ENCODE results near the gene LSM14B. TPM values are rescaled to one million over a fixed set of nuclear protein-coding genes. Genes with fewer than 3 reads are reported as not detected.
"Not testable (repeated sequence)": the region's sequence is repeated elsewhere in the genome, so short reads cannot be mapped to it uniquely, and the experiment has no call there.

LSM14B gene
- polyA plus RNA-seq, 4 donors: 50.3 to 65.3 (median 59.7) TPM

GRCh38 chr20:62111148-62111547 lies 11.1 kb upstream of the LSM14B start:
- DNase-seq (ENCODE audit: low read depth in 4 of 4, low spot score in 2 of 4): no peak

DNA sequence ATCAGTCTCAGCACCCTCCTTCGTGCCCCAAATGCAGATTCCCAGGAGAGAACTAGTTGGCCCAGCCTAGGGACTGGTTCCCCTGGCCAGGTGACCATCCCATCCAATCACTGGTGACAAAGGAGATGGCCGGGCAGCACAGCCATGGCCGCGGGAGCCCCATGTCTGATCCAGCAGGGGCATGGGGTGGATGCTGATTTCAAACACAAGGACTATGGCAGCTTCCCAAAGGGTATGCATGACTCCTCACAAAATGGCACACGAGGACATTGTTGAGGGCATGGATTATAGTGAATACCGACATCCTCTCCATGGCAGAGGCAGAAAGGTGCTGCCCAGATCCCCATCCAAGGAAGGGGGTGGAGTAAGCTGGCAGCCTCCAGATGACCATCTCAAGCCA lies 9.9 kb upstream of the LSM14B start:
- no peak for DNase-seq (ENCODE audit: low read depth in 4 of 4, low spot score in 2 of 4)

GRCh38 chr20:62114894-62115293 lies 7.4 kb upstream of the LSM14B start:
- no peak for DNase-seq (ENCODE audit: low read depth in 4 of 4, low spot score in 2 of 4)

DNA sequence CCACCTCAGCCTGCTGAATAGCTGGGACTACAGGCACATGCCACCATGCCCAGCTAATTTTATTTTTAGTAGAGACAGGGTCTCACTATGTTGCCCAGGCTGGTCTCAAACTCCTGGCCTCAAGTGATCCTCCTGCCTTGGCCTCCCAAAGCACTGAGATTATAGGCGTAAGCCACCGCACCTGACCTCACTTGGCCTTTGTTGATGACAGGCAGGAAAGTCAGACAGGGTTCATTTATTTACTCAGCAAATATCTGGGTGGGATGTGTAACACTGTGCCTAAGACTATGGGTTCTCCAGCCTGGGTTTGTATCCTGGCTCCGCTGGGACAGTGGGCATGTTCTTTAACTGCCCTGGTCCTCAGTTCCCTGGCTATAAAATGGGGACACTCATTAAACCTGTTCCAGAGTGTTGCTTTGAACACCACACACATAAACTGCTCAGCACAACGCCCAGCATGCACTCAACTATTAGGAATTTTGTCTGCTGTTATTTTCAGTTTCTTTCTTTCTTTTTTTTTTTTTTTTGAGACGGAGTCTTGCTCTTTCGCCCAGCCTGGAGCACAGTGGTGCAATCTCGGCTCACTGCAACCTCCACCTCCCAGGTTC lies 6.4 kb upstream of the LSM14B start:
- DNase-seq (ENCODE audit: low read depth in 4 of 4, low spot score in 2 of 4): not testable (repeated sequence)

DNA sequence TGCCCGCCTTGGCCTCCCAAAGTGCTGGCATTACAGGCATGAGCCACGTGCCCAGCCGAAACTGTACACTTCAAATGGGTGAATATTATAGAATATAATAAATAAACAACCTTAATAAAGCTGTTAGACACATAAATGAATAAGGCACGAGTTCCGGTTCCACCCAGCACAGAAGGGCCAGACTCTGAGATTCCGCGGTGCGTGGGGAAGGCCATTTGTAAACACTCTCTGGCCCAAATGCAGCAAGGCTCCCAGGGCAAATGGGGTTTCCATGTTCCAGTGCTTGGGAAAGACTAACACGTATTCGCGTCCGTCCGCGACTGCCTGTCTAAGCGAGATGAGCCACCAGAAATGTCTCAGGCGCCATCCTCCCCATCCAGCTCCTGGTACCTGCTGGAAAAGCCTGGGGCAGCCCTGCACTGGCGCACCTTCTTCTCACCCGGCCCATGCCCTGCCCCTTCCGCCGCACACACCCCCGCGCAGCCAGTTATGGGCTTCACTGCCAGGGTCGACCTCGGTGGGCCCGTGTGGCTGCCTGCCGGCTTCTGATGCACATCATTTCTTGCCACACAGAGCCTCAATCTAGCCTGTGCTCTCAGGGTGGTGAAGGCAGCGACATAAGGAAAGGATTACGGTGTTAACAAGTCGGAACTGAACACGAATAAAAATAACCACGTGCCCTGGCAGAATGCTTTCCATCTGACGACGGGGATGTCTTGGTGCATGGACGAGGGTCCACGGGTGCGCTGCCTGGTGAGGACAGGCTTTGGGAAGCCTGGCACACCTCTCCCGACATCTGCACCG lies 5.5 kb upstream of the LSM14B start:
- no peak for DNase-seq (ENCODE audit: low read depth in 4 of 4, low spot score in 2 of 4)

DNA sequence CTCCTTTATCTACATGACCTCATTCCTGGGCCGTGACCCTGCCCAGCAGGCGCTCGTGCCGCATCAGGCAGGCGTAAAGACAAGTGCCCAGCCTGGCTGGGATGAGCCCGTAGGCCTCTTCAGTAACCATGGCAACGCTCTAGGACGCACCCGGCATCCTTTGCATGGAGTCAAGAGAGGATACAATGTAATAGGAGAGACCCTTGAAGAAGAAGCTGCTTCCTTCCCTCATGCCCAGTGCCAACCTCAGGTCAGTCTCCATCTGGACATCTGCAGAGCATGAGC lies 5.0 kb upstream of the LSM14B start:
- no peak for DNase-seq (ENCODE audit: low read depth in 4 of 4, low spot score in 2 of 4)

DNA sequence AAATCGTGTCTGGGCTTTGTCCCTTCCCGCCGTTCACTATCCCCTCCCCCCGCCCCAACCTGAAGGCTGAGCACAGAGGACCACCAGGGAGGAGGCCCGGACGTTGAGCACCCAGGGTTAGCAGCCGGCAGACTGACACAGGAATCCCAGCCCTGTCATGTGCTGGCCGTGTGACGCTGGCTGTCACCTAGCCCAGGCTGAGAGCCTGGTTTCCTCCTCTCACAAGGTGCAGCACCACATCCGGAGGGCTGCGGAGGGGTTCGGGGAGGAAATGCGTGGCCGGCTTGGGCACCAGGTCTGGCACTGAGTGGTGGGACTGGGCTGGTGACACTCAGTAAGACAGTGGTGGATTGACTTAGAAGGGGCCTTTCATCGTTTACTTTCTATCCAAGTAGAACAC lies 4.6 kb upstream of the LSM14B start:
- no peak for DNase-seq (ENCODE audit: low read depth in 4 of 4, low spot score in 2 of 4)

GRCh38 chr20:62118113-62119043 lies 3.9 kb upstream of the LSM14B start:
- no peak for DNase-seq (ENCODE audit: low read depth in 4 of 4, low spot score in 2 of 4)

DNA sequence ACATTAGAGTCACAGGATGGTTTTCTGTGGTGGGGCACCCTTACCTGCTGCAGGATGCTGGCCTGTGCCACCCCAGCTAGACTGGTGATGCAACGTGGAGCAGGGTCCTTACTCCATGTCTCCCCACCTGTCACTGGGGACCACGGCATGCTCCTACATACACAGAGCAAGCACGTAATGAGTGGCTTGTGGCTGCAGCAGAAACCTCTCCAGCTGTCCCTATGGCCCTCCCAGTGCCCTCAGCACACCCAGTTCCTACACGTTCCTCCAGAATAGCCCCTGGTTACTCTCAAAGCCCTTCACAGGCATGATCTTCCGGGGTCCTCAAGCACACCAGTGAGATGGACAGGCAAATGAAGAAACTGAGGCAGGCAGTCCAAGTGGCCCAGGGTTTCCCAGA lies 3.2 kb upstream of the LSM14B start:
- DNase-seq (ENCODE audit: low read depth in 4 of 4, low spot score in 2 of 4): no peak

GRCh38 chr20:62119591-62120364 lies 2.5 kb upstream of the LSM14B start:
- no peak for DNase-seq (ENCODE audit: low read depth in 4 of 4, low spot score in 2 of 4)

GRCh38 chr20:62120365-62120762 lies 1.9 kb upstream of the LSM14B start:
- no peak for DNase-seq (ENCODE audit: low read depth in 4 of 4, low spot score in 2 of 4)

DNA sequence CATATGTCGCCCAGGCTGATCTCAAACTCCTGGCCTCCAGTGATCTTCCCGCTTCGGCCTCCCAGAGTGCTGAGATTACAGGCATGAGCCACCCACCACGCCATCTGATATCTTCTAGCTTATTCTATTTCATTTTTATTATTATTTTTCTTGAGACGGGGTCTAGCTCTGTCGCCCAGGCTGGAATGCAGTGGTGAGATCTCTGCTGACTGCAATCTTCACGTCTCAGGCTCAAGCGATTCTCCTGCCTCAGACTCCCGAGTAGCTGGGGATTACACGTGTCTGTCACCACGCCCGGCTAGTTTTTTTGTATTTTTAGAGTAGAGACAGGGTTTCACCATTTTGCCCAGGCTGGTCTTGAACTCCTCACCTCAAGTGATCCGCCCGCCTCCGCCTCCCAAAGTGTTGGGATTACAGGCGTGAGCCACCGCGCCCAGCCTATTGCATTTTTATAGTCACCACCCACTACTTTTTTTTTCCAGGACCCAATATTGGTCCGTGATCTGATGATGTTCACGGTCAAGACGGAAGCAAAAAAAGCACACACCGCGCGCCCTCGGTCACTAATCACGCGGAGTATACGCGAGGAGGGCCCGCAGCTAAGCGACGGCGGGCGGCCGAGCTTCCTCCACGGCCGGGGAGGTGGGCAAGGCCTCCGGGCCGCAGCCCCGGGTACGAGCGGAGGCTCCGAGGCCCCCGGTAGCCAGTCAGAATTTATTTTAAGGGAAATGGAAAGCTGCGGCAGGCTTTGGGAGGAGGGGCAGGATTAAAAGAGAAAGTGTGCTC lies 1.1 kb upstream of the LSM14B start:
- no peak for DNase-seq (ENCODE audit: low read depth in 4 of 4, low spot score in 2 of 4)

DNA sequence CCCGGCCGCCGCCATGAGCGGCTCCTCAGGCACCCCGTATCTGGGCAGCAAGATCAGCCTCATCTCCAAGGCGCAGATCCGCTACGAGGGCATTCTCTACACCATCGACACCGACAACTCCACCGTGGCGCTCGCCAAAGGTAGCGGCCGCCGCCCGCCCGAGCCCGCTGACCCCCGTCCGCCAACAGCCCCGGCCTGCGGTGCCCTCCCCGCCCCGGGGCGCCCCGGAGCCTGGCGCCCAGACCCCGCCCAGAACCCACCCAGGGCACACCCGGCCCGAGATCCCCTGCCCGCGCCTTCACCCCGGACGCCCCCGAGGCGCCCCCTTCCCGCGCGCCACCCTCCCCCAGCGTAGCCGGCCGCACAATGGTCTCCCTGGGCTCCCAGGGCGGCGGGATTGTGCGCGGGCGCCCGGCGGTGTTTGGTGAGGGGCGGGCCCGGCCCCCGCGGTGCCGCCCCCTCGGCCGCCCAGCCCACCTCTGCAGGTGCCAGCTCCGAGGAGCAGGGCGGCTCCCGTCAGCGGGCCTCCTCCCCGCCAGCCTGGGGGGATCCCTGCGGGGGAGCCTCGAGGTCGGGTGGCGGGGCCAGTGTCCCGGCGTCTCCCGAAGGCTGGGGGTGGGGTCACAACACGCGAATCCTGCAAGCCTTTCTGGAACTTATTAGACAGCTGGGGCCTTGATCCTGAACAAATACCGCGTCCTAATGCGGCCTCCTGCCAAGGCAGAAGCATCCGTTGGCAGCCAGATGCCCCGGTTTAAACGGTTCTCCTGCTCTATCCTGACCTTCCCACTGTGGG lies 577 bp downstream of the LSM14B start:
- no peak for DNase-seq (ENCODE audit: low read depth in 4 of 4, low spot score in 2 of 4)

GRCh38 chr20:62123450-62124118 lies 1.3 kb downstream of the LSM14B start:
- no peak for DNase-seq (ENCODE audit: low read depth in 4 of 4, low spot score in 2 of 4)

DNA sequence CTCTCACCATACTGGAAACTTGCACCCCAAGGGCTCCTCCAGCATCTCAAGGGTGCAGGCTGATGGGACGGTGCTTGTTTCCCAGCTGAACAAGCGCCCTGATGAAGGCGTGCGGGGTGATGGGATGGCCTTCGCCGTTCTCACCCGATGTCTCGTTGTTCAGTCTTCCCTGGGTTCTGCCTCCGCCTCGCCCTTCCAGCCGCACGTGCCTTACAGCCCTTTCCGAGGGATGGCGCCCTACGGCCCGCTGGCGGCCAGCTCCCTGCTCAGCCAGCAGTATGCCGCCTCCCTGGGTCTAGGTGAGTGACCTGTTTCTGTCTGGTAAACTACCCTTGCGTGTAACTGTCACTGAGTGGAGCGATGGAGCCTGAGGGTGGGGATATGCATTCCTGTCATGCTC lies 3.9 kb downstream of the LSM14B start:
- DNase-seq (ENCODE audit: low read depth in 4 of 4, low spot score in 2 of 4): no peak

- no peak for DNase-seq (ENCODE audit: low read depth in 4 of 4, low spot score in 2 of 4)
Measured at GRCh38 chr20:62127799-62128198, 5.5 kb downstream of the LSM14B start.

DNA sequence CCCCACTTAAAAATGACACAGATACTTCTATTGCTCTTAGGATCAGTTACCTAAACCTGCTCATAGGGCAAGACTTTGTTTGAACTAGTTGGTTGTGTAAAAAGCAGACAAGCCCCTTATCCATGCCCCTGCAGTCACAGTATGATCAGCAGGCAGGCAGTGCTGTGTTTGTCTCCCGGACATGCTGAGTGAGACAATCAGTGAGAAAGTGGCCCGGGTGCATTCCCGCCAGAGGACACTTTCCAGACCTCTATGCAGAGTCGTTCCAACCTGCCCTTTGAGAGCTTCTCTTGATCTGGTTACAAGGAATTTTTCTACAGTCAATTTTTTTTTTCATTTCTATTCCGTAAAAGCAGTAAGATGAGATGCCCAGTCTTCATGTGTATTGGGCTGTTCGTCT lies 6.2 kb downstream of the LSM14B start:
- no peak for DNase-seq (ENCODE audit: low read depth in 4 of 4, low spot score in 2 of 4)

DNA sequence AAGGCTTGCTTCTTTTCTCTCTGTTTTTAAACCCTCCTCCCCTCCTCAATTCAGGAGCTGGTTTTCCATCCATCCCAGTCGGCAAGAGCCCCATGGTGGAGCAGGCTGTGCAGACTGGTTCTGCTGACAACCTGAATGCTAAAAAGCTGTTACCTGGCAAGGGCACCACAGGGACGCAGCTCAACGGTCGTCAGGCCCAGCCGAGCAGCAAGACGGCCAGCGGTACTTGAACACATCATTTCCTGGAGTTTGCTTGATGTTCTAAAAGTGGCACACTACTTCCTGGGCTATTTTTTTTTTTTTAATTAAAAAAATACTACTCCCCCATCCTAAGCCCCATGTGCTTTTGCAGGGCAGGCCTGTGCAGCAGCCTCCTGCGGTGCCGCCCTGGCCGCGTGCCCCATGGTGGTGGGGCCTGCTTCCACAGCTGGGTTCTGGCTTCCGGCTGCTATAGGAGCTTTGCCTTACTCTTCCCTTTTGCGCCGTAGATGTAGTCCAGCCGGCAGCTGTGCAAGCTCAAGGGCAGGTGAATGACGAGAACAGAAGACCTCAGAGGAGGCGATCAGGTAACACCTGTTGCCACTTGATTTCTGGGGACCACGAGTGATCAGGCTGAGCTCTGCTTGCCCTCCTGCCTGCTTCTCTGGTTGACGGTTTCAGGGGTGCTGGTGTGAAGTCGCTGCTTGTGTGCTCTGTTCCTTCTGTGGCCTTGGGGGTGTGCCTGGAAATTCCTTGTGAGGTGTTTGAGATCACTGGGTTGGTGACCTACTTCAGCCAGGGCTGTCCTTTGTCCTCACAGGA lies 7.7 kb downstream of the LSM14B start:
- no peak for DNase-seq (ENCODE audit: low read depth in 4 of 4, low spot score in 2 of 4)

Measured in left renal cortex interstitium (tissue), 4 donors.